Neural crest cell (in vitro differentiated cells): Measurements from ENCODE around the gene ZNF346. TPM values are rescaled to one million over a fixed set of nuclear protein-coding genes. Genes with fewer than 3 reads are reported as not detected.
A peak's percentile ranks its signal among the peaks of the same experiment; 100 is the strongest.
"Not testable (repeated sequence)": the region's sequence is repeated elsewhere in the genome, so short reads cannot be mapped to it uniquely, and the experiment has no call there.

Experiments used
- DNase-seq: peaks from one replicate; pipeline ENCODE4 v3.0.0; 2021; ENCODE audit warnings: low read depth, mixed read lengths, low spot score
- H3K27ac Mint-ChIP-seq: one replicate; pipeline ENCODE4 v1.8.0; 2021; ENCODE audit warnings: mild to moderate bottlenecking, mixed read lengths; ENCODE audit not compliant: unreplicated experiment
- H3K27me3 Mint-ChIP-seq: 2 replicates; pipeline ENCODE4 v1.8.0; 2021; ENCODE audit warnings: low read depth, mild to moderate bottlenecking, mixed read lengths
- H3K36me3 Mint-ChIP-seq: 2 replicates; pipeline ENCODE4 v1.8.0; 2021; ENCODE audit warnings: low read depth, mild to moderate bottlenecking, mixed read lengths
- H3K4me1 Mint-ChIP-seq: 2 replicates; pipeline ENCODE4 v1.8.0; 2021; ENCODE audit warnings: mixed read lengths
- H3K4me3 Mint-ChIP-seq: one replicate; pipeline ENCODE4 v1.8.0; 2021; ENCODE audit warnings: mild to moderate bottlenecking, mixed read lengths
- H3K9me3 Mint-ChIP-seq: 2 replicates; pipeline ENCODE4 v1.8.0; 2021; ENCODE audit warnings: mixed read lengths
- CTCF ChIP-seq: fragments of 200-600 bp; sonication (generic); conservative IDR thresholded peaks from 2 replicates; pipeline ENCODE4 v1.5.0; 2021; ENCODE audit warnings: antibody characterized with exemption, mild to moderate bottlenecking
- long read RNA-seq: library from polyadenylated mRNA; unstranded; transcript quantifications from one replicate; pipeline ENCODE4 v2.0.0, GENCODE V29; 2020
- total RNA-seq: library from RNA; stranded (reverse); gene quantifications from 2 replicates; pipeline ENCODE4 v1.2.1, GENCODE V29; 2021

The ZNF346 gene
- 39.6 and 41.5 TPM in 2 replicates for total RNA-seq
- long read RNA-seq, transcript ZNF346-201 (7 exons, 2,314 nt), result major isoform, 15 of 33 reads
- long read RNA-seq, partial matches to known transcripts, result 5 of 33 reads
- long read RNA-seq, other reads (novel, unspliced or antisense), result 8 of 33 reads

- peak within 1 kb of the TSS; percentile 100 for H3K27ac Mint-ChIP-seq
- H3K27me3 Mint-ChIP-seq, result no peaks in the 10 kb centered on the region
- H3K4me3 Mint-ChIP-seq, result peak within 1 kb of the TSS; percentile 99
- peak; percentile 89 for DNase-seq
- peaks cover 9% of the 10 kb centered on the region for H3K36me3 Mint-ChIP-seq
- peaks cover 36% of the 10 kb centered on the region for H3K4me1 Mint-ChIP-seq
- no peaks in the 10 kb centered on the region for H3K9me3 Mint-ChIP-seq
- TF ChIP-seq CTCF, result peak; percentile 64
These were observed at the start of gene ZNF346 for GRCh38 chr5:177022386-177023302. ZNF346 (plus strand) TSS chr5:177022696; CDS start chr5:177022739, 43 bp downstream.

- Mint-ChIP-seq H3K4me3 (no peak overlapping the region), H3K27me3 (no peaks in the 10 kb centered on the region), H3K27ac (no peak overlapping the region), H3K36me3 (peaks cover 26% of the 10 kb centered on the region), H3K4me1 (no peaks in the 10 kb centered on the region), H3K9me3 (no peaks in the 10 kb centered on the region)
- TF ChIP-seq CTCF, result no peak
- no peak for DNase-seq
These were observed 42.8 kb upstream of the ZNF346 start for GRCh38 chr5:176979669-176980068.

GRCh38 chr5:176980818-176981217, 41.7 kb upstream of the ZNF346 start:
- Mint-ChIP-seq H3K4me1 (no peaks in the 10 kb centered on the region), H3K36me3 (peaks cover 28% of the 10 kb centered on the region)

GRCh38 chr5:176983112-176983511, 39.4 kb upstream of the ZNF346 start:
- not testable (repeated sequence) for H3K4me1 Mint-ChIP-seq, H3K27ac Mint-ChIP-seq, H3K4me3 Mint-ChIP-seq, H3K9me3 Mint-ChIP-seq, DNase-seq, H3K27me3 Mint-ChIP-seq
- peaks cover 24% of the 10 kb centered on the region for H3K36me3 Mint-ChIP-seq

More at GRCh38 chr5:176980818-176981217, 41.7 kb upstream of the ZNF346 start:
- no peak overlapping the region for H3K27ac Mint-ChIP-seq
- no peak for TF ChIP-seq CTCF
- H3K4me3 Mint-ChIP-seq, result no peak overlapping the region
- no peaks in the 10 kb centered on the region for H3K27me3 Mint-ChIP-seq
- no peaks in the 10 kb centered on the region for H3K9me3 Mint-ChIP-seq
- DNase-seq, result no peak

GRCh38 chr5:176983593-176983992, 38.9 kb upstream of the ZNF346 start:
- H3K9me3 Mint-ChIP-seq, DNase-seq, H3K27me3 Mint-ChIP-seq, H3K4me3 Mint-ChIP-seq, H3K27ac Mint-ChIP-seq, H3K4me1 Mint-ChIP-seq: not testable (repeated sequence)
- H3K36me3 Mint-ChIP-seq, result peaks cover 24% of the 10 kb centered on the region

- H3K36me3 Mint-ChIP-seq, result peaks cover 20% of the 10 kb centered on the region
- not testable (repeated sequence) for H3K27me3 Mint-ChIP-seq, H3K4me1 Mint-ChIP-seq, H3K4me3 Mint-ChIP-seq, H3K9me3 Mint-ChIP-seq, H3K27ac Mint-ChIP-seq, DNase-seq
These were observed 38.3 kb upstream of the ZNF346 start for GRCh38 chr5:176984176-176984575.

- Mint-ChIP-seq H3K9me3 (peaks cover 3% of the 10 kb centered on the region), H3K27me3 (no peaks in the 10 kb centered on the region), H3K27ac (no peak overlapping the region), H3K4me3 (no peak overlapping the region), H3K36me3 (peaks cover 11% of the 10 kb centered on the region), H3K4me1 (no peaks in the 10 kb centered on the region)
- no peak for DNase-seq
- TF ChIP-seq CTCF, result no peak
These were observed 37.0 kb upstream of the ZNF346 start for GRCh38 chr5:176985516-176985915.
